HG02610 (cell line): ENCODE results near the gene CBX4.
"Not testable (repeated sequence)": the region's sequence is repeated elsewhere in the genome, so short reads cannot be mapped to it uniquely, and the experiment has no call there.

Source experiments
- ATAC-seq: cut with Tn5 transposase; IDR thresholded peaks from one replicate; pipeline ENCODE4 v1.9.1; 2021; ENCODE audit warnings: mild to moderate bottlenecking, moderate library complexity; ENCODE audit not compliant: unreplicated experiment

Gene CBX4

GRCh38 chr17:79861413-79862216 lies 22.4 kb upstream of the CBX4 start:
- no peak for ATAC-seq

GRCh38 chr17:79859676-79860615 lies 20.7 kb upstream of the CBX4 start:
- no peak for ATAC-seq

GRCh38 chr17:79857095-79857494 lies 17.9 kb upstream of the CBX4 start:
- no peak for ATAC-seq

- ATAC-seq = no peak
These were observed 16.3 kb upstream of the CBX4 start for GRCh38 chr17:79855331-79856124.

GRCh38 chr17:79854080-79855060 lies 15.1 kb upstream of the CBX4 start:
- ATAC-seq = no peak

- not testable (repeated sequence) for ATAC-seq
These were observed 13.9 kb upstream of the CBX4 start for GRCh38 chr17:79853168-79853567.

- ATAC-seq = no peak
These were observed 13.5 kb upstream of the CBX4 start for GRCh38 chr17:79852748-79853147.

- ATAC-seq = no peak
These were observed 12.2 kb upstream of the CBX4 start for GRCh38 chr17:79851461-79851817.

GRCh38 chr17:79850571-79851460 lies 11.6 kb upstream of the CBX4 start:
- no peak for ATAC-seq

- ATAC-seq = no peak
These were observed 10.7 kb upstream of the CBX4 start for GRCh38 chr17:79849953-79850352.

- ATAC-seq = no peak
These were observed 9.1 kb upstream of the CBX4 start for GRCh38 chr17:79848370-79848766.

- ATAC-seq = no peak
These were observed 8.6 kb upstream of the CBX4 start for GRCh38 chr17:79847698-79848369.

- ATAC-seq = no peak
These were observed 6.3 kb upstream of the CBX4 start for GRCh38 chr17:79845601-79845949.

GRCh38 chr17:79844869-79845600 lies 5.8 kb upstream of the CBX4 start:
- ATAC-seq = no peak

- no peak for ATAC-seq
These were observed 4.9 kb upstream of the CBX4 start for GRCh38 chr17:79843816-79844800.

- no peak for ATAC-seq
These were observed 4.2 kb upstream of the CBX4 start for GRCh38 chr17:79843474-79843815.
